GM19324 (cell line): ENCODE data around the gene ARF6.
A peak's percentile ranks its signal among the peaks of the same experiment; 100 is the strongest.
"Not testable (repeated sequence)": the region's sequence is repeated elsewhere in the genome, so short reads cannot be mapped to it uniquely, and the experiment has no call there.

ENCODE experiments used
- ATAC-seq: cut with Tn5 transposase; IDR thresholded peaks from one replicate; pipeline ENCODE4 v1.9.1; 2021; ENCODE audit warnings: mild to moderate bottlenecking, moderate library complexity; ENCODE audit not compliant: unreplicated experiment, low FRiP score

The ARF6 gene

GRCh38 chr14:49875640-49876198 is 17.2 kb upstream of the ARF6 start:
- no peak for ATAC-seq

- no peak for ATAC-seq
Observed at GRCh38 chr14:49876563-49877127, 16.2 kb upstream of the ARF6 start.

- no peak for ATAC-seq
Observed at GRCh38 chr14:49879646-49880204, 13.2 kb upstream of the ARF6 start.

GRCh38 chr14:49880267-49881064 is 12.4 kb upstream of the ARF6 start:
- ATAC-seq: no peak

GRCh38 chr14:49881350-49882001 is 11.4 kb upstream of the ARF6 start:
- ATAC-seq: no peak

GRCh38 chr14:49882826-49883694 is 9.8 kb upstream of the ARF6 start:
- ATAC-seq: no peak

GRCh38 chr14:49886523-49886922 is 6.4 kb upstream of the ARF6 start:
- ATAC-seq: no peak

- no peak for ATAC-seq
Observed at GRCh38 chr14:49888293-49888692, 4.6 kb upstream of the ARF6 start.

GRCh38 chr14:49892301-49892635 is 614 bp upstream of the ARF6 start:
- ATAC-seq: peak; percentile 34

- ATAC-seq: peak; percentile 44
Observed at GRCh38 chr14:49893309-49894213, 679 bp downstream of the ARF6 start.

GRCh38 chr14:49894214-49895107 is 1.6 kb downstream of the ARF6 start:
- not testable (repeated sequence) for ATAC-seq

- ATAC-seq: no peak
Observed at GRCh38 chr14:49895480-49895879, 2.6 kb downstream of the ARF6 start.

- ATAC-seq: not testable (repeated sequence)
Observed at GRCh38 chr14:49896272-49896671, 3.4 kb downstream of the ARF6 start.

GRCh38 chr14:49896966-49897365 is 4.1 kb downstream of the ARF6 start:
- no peak for ATAC-seq

GRCh38 chr14:49897414-49897813 is 4.5 kb downstream of the ARF6 start:
- no peak for ATAC-seq

- ATAC-seq: no peak
Observed at GRCh38 chr14:49897965-49898364, 5.1 kb downstream of the ARF6 start.

GRCh38 chr14:49898485-49898884 is 5.6 kb downstream of the ARF6 start:
- ATAC-seq: no peak

GRCh38 chr14:49900973-49901372 is 8.1 kb downstream of the ARF6 start:
- ATAC-seq: no peak
